Measurements from ENCODE around the gene A2M.

GRCh38 chr12:9087087-9087835, 28.5 kb downstream of the A2M start:
- TF ChIP-seq, protein P1, sequence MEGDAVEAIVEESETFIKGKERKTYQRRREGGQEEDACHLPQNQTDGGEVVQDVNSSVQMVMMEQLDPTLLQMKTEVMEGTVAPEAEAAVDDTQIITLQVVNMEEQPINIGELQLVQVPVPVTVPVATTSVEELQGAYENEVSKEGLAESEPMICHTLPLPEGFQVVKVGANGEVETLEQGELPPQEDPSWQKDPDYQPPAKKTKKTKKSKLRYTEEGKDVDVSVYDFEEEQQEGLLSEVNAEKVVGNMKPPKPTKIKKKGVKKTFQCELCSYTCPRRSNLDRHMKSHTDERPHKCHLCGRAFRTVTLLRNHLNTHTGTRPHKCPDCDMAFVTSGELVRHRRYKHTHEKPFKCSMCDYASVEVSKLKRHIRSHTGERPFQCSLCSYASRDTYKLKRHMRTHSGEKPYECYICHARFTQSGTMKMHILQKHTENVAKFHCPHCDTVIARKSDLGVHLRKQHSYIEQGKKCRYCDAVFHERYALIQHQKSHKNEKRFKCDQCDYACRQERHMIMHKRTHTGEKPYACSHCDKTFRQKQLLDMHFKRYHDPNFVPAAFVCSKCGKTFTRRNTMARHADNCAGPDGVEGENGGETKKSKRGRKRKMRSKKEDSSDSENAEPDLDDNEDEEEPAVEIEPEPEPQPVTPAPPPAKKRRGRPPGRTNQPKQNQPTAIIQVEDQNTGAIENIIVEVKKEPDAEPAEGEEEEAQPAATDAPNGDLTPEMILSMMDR (IDR thresholded peaks at IDR 0.05; ENCODE audit: extremely low read depth in 1 of 2, insufficient read depth in 1 of 2, low read depth in 1 of 2, low read length in 2 of 2) = no peak
- TF ChIP-seq MAX (IDR thresholded peaks at IDR 0.05; ENCODE audit: insufficient read depth, insufficient read length) = no peak
- TF ChIP-seq POLR2AphosphoS5 (IDR thresholded peaks at IDR 0.05; ENCODE audit: insufficient read depth, low read depth, low read length) = no peak
